HuH-7.5 (cell line): ENCODE measurements around the gene LRRC37A.
"Not testable (repeated sequence)": the region's sequence is repeated elsewhere in the genome, so short reads cannot be mapped to it uniquely, and the experiment has no call there.

Experiments
- DNase-seq: peaks from one replicate; pipeline ENCODE4 v3.0.0; 2011; ENCODE audit warnings: low spot score

Gene LRRC37A

DNA sequence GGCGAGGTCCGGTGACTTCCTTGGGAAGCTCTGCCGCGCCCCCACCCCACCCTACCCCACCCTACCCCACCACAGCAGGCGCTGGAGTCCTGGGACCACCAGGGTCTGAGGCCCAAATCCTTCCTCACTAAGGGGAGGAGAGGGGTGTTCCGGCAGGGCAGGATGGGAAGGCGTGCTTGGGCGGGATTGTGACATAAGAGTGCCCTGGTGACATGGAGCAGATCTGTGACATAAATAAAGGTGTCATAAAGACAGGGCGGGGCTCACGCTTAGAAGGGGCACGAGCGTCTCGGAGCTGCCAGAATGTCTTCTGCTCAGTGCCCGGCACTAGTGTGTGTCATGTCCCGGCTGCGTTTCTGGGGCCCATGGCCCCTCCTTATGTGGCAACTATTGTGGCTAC lies at the start of gene LRRC37A:
Gene LRRC37A (plus strand): TSS at position 301 of the 400 bp plus-strand sequence. CDS start 3 bp downstream, at position 304.
- DNase-seq = not testable (repeated sequence)

DNA sequence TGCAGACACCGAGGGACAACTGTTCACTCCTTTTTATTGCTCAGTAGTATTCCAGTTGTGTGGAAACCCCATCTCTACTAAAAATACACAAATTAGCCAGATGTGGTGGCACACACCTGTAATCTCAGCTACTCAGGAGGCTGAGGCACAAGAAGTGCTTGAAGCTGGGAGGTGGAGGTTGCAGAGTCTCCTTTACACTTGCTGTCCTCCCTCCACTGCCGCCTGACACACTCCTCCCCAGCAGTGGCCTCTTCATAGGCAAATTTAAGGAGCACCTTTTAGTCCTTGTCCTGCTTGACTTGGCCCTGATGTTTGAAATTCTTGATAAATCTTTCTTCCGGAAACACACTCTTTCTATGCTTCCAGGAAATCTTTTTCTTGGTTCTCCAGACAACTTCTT lies 45.8 kb upstream of the LRRC37A start:
- DNase-seq = not testable (repeated sequence)

DNA sequence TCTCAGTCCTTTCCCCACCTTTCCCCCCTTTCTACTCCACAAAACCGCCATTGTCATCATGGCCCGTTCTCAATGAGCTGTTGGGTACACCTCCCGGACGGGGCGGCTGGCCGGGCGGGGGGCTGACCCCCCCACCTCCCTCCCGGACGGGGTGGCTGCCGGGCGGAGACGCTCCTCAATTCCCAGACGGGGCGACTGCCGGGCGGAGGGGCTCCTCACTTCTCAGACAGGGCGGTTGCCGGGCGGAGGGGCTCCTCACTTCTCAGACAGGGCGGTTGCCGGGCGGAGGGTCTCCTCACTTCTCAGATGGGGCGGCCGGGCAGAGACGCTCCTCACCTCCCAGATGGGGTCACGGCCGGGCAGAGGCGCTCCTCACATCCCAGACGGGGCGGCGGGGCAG lies 42.1 kb upstream of the LRRC37A start:
- DNase-seq = not testable (repeated sequence)

DNA sequence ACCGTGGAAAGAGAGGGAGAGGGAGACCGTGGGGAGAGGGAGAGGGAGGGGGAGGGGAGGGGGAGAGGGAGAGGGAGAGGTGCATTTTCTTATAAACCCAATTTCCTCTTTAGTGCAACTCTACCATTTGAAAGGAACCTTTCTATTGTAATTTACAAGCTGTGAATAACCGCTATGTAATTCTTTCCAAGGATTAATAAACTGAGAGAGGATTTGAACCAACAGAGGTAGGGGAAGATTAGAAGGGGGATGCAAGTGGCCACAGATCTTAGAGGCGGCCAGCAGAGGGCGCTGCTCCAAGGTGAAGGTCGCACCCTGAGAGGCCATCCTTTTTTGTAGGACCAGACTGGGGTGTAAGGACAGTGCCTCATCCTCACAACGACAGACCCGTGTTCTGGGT lies 41.2 kb upstream of the LRRC37A start:
- DNase-seq = peak; percentile 63

DNA sequence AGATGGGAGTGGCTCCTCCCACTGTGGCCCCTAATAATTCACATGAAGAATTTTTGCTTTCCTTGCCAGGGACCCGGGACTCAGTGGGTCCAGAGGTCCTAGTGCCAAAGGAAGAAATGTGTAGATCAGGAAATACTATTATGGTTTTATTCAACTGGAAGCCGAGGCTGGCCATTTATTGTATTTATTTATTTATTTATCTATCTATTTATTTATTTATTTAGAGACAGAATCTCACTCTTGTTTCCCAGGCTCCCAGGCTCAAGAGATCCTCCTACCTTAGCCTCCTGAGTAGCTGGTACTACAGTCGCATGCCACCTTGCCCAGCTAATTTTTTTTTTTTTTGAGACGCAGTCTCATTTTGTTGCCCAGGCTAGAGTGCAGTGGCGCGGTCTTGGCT lies 40.7 kb upstream of the LRRC37A start:
- DNase-seq = not testable (repeated sequence)

DNA sequence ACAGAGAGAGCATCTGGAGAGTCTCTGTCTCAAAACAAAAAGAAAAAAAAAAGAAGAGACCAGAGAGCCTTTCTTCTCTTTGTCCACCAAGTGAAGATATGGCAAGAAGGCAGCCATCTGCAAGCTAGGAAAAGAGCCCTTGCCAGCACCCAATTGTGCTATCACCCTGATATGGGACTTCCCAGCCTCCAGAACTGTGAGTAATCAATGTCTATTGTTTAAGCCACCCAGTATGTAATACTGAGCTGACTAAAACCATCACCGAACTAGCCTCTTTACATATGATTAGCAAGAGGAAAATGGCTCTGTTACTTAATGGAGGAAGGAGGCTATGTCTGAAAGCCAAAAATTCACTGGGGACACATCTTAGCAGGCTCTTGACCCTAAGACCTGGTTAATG lies 38.6 kb upstream of the LRRC37A start:
- not testable (repeated sequence) for DNase-seq

DNA sequence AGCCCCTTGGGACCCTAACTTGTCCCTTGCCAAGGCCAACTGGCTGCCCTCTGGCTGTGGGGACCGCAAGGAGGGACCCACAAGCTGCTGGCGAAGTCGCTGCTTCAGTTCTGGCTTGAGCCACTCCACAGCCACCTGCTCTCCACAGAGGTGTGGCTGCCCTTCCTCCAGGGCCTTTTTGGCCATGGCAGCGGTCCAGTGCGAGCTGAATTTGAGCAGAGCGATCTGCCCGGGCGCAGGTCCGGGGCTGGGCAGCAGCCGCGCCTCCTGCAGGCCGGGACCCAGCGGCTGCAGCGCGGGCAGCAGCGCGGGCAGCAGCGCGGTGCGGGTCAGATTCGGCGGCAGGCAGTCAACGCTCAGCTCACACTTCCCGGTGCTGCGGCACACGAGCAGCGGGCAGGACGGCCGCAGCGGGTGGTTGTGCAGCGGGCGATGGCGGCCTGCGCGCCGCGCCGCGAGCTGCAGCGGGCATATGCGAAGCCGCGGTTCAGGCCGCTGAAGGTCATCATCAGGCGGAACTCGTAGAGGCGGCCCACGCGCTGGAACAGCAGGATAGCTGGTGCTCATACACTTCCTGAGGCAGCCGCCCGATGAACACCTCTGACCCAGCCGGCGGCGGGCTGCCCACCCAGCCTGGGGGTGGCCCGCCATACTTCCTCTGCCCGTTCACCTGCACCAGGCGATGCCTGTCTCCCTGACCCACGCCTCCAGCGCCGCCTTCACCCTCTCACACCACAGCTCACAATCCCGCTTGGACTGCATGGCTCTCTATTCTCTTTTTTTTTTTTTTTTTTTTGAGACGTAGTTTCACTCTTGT lies 34.9 kb upstream of the LRRC37A start:
- DNase-seq = not testable (repeated sequence)

DNA sequence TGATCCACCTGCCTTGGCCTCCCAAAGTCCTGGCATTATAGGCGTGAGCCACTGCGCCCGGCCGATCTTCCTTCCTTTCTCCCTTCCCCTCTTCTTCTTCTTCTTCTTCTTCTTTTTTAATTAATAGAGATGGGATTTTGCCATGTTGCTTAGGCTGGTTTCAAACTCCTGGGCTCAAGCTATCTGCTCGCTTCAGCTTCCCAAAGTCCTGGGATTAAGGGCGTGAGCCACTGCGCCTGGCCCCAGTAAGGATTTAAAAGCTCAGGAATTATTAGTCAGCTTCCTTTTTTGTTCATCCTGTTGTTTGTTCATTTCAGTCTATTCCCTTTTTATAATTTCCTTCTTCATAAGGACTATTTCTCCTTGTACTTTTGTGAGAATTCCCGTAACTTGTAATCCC lies 32.7 kb upstream of the LRRC37A start:
- no peak for DNase-seq

DNA sequence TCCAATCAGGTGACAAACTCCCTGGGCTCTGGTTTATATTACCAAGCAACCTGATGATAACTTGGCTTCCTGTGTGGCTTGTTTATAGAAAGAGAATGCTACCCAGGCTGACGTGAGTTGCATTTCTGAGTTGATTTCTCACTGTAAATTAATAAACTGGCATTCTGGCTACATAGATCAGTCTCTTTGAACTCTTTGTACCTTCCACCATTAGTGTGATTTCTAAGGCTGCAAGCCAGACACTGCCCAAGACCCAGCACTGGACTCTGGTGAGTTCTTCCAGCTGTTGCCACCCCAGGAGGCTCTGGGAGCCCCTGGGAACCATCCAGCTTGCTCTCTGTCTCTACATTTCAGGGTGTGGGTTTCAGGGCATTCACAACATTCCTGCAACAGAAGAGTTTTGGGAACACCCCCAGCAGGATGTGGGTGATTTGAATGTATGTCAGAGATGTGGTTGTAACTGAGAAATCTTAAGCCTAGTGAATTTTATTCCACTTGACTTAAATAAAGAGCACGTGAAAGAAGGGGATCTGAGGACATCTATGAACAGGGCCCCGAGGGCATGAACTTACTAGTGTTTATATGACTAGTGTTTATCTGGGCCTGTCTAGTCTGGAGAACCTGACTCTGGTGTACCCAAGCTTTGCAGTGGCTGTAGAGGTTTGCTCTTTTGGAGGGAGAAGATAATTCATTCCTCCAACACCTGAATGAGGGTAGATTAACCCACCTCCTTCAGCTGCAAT lies 30.3 kb upstream of the LRRC37A start:
- peak; percentile 24 for DNase-seq

DNA sequence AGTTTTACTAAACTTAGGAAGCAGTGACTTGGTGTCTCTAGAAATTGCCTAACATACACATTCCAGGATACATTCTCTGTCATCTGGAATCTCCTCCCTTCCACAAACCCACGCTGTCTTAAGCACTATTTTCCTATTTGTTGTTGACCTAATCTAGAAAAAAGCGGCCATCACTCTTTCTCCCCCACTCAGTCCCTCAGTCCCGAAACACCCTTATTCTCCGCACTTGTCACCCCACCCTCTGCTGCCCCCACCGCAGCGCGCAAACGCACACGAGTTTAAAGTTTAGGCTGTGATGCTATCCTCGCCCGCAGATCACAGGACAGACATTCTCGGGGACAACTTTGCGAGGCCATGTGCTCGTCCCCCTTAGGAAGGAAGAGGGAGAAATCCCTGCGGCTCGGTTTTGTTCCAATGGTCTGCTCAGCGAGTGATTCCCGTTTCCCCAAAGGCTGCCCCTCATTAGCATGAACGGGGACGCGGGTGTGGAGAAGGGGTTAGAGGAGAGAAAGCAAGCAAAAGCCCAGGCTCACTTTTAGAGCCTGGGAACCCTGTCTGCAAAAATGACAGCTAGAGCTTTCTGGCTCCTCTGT lies 28.8 kb upstream of the LRRC37A start:
- peak; percentile 29 for DNase-seq

DNA sequence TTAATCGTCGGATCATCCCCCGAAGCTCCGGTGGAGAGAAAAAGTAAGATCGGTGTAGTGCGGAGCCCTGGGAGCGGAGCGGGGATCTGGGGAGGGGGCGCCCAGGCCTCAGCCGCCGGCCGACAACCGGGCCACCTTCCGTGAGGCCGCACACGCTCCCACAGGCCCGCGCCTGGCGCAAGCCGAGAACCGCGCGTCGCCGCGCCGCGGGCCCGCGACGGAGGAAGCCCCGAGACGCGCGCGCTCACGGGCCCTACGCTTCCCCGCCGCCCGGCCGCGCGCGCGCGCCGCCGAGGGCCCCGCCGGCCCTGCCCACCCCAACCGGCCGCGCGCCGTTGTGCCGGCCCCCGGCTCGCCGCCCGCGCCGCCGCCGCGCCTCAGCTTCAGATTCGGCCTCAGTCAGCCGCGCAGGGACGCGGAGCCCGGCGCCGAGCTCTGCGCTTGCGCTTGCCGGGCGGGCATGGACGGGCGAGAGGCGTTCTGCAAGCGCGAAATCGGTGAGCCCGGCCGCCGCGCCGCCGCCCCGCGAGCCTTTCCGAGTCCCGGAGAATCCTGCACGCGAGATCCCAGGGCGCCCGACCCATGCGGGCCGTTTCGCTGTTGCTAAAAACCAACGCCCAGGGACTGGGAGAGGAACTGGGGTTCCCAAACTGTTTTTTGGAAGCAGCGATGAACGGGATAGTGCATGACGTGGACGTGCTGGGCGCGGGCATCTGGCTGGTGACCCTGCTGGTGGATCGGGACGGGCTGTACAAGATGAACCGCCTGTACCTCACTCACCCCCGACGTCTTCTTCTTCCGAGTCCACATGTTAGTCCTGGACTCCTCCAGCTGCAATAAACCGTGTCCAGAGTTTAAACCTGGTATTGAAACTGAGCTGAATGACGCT lies 28.0 kb upstream of the LRRC37A start:
- peak; percentile 90 for DNase-seq

DNA sequence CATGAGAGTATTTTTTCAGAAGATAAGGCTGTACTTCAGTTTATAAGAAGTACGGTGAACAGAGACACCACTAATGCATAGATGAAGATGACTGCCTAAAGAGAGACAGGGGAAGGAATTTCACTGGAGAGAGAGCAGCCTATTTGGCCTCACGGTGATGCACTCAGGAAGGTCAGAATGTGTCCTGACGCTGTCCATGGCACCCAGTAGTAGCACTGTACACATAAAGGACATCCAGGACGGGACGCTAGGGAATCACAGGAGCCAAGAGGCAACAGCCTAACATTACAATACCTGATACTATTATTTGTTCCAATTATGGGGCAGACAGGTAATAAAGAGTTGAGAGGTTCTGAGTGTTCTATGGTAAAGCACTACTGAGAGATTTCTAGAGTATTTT lies 24.9 kb upstream of the LRRC37A start:
- DNase-seq = no peak

DNA sequence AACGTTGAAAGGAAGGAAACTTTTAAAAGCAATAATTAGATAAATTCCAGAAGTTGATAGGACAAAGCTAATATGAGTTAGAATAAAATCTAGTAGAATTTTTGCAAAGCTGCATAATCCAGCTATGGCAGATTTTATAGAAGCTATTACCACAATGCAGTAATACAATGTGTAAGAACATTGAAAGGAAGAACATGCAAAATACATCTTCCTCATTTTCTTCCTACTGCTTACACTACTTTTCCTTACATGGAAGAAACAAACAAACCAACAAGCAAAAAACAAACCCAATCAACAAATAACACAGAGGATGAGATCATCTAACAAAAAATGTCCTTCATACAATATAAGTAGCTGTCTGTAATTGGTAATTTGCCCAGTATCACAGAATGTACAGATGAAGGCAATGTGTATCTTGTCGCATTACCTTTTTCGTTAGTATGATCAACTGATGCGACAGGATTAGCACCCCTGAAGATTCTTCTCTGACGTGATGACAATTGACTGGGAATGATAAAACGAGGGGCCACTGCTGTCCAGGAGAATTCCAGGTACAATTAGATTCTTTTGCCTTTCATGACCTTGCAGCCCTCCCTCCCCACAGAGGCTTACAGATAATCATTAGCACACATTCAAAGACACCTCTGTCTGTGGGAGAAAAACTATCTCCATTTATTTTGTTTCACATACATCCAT lies 21.2 kb upstream of the LRRC37A start:
- no peak for DNase-seq

DNA sequence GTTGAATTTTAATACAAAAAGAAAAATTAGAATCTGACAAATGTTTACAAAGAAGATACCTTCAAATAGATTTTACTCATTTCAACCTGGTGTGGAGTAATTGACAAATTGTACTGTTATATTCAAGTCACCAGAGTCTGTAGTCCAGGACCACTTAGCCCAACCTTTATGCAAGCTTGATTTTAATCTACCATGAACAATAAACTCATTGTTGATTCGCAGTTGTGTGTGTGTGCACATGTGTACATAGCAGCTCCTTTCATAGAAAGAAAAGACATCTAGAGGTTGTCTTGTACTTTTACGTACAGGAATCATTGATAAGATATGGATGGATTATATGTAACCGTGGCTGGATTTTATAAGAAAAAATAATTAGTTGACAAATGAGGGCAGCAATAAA lies 20.7 kb upstream of the LRRC37A start:
- no peak for DNase-seq

DNA sequence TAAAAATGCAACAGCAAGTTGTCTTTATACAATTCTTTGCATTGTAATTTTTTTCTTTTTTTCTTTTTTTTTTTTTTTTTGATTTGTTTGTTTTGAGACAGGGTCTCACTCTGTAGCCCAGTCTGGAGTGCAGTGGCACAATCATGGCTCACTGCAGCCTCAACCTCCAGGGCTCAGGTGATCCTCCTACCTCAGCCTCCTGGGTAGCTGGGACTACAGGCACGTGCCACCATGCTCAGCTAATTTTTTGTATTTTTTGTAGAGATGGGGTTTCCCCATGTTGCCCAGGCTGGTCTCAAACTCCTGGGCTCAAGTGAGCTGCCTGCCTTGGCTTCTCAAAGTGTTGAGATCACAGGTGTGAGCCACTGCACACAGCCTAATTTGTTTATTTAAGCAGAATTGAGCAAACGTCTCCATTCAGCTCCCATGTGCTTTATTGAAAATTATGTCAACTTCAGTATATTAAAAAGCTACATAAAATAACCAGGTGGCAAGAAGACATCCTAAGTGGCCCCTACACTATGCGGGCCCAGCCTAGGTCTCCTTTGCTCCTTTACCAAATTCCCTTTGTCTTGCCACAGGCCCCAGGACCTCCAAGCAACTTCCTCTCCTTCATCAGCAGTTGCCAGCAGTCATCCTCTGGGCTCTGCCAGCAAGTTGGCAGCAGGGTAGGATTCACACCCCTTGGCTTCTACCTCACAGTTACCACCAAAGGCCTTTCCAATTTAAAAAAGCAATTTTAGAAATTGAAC lies 18.0 kb upstream of the LRRC37A start:
- not testable (repeated sequence) for DNase-seq

DNA sequence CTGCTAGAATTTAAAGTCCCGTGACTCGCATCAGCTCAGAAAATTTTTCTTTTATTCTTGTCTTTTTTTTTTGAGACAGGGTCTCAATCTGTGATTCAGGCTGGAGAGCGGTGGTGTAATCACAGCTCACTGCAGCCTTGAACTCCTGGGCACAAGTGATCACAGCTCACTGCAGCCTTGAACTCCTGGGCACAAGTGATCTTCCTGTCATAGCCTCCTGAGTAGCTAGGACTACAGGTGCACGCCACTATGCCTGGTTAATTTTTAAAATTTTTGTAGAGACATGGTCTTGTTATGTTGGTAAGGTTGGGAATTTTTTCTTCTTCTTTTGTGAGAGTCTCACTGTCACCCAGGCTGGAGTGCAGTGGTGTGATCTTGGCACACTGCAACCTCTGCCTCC lies 13.6 kb upstream of the LRRC37A start:
- DNase-seq = not testable (repeated sequence)

DNA sequence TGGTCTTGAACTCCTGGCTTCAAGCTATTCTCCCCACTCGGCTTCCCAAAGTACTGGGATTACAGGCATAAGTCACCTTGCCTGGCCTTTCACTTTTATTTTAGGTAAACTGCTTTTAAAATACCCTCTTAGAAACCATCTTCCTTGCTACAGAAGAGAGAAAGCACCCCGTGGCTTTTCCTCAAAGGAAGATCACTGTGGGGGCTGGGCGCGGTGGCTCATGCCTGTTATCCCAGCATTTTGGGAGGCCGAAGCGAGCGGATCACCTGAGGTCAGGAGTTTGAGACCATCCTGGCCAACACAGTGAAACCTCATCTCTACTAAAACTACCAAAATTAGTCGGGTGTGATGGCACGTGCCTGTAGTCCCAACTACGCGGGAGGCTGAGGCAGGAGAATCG lies 12.3 kb upstream of the LRRC37A start:
- DNase-seq = not testable (repeated sequence)

DNA sequence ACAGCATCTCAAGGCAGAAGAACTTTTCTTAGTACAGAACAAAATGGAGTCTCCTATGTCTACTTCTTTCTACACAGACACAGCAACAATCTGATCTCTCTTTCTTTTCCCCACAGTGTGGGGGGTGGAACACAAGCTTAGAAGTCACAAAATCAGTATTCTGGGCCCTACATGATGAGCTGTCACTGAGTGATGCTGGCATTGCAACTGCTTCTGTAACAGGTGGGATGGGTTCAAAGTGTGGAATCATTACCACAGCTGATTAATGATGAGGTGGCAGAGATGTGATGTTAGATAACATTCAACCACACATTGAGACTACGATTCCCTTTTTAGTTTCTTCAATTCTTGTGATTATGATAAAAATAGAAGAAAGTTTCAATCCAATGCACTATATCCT lies 10.5 kb upstream of the LRRC37A start:
- not testable (repeated sequence) for DNase-seq

DNA sequence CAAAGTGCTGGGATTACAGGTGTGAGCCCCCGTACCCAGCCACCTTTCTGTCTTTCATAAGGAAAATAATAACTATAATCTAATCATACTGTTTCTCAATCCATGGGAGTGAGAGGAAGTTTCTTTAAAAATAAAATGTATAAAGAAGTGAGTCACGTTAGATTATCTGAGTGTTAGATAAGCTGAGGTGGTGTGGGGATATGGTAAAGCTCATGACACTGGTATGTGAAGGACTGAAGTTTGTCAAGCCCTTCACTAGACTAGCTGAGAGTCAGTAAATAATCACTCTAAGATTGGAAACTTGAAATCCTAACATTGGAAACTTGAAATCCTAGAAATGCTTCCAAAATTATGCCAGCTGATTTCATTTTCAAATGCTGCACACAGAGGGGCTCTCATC lies 9.4 kb upstream of the LRRC37A start:
- not testable (repeated sequence) for DNase-seq

DNA sequence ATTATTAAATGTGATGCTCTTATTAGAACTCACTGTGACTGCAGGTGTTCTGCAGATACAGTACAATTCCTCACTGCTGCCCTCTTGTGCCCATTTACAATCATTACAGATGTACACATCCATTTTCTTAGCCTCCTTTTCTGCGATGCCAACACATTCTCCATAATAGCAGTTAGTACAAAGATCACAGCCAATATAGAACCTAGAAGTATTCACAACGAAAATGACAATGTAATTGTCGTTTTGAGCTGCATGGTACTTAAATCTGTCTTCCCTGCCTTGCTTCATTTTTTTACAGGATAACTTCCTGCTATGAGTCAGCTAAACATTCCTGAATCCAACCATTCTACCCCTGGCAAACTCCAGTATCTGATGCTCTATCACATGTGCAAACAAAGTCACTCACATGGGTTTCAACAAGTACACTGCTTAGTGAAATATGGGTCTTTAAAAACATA lies 8.1 kb upstream of the LRRC37A start:
- DNase-seq = not testable (repeated sequence)
